CD1c-positive myeloid dendritic cell (primary cell): Measurements from ENCODE around the gene ZFP57.

Experiments used
- DNase-seq: peaks from one replicate; pipeline ENCODE4 v3.0.0-alpha.2; 2016; ENCODE audit errors: extremely low spot score

The ZFP57 gene

DNA sequence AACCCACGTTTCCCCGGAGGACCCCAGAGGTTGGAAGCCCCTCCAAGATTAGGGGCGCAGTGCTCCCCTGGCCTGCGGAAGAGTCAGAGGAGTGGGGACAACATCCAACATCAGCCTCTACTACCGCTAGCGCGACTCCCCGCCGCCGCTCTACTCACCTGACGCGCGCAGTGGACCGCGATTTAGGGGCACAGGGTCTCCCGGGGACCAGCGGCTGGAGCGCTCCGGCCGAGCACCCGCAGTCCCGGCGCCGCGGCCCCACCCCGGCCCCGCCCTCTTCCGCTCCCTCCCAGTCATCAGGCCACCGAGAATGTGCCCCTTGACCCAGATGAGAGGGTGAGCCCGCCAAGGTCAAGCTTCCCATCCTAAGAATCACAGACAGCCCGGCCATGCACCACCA lies at the start of gene ZFP57:
Gene ZFP57 (minus strand): TSS at position 249 of the 400 bp plus-strand sequence. CDS start 4,149 bp downstream, outside the sequence.
- no peak for DNase-seq

DNA sequence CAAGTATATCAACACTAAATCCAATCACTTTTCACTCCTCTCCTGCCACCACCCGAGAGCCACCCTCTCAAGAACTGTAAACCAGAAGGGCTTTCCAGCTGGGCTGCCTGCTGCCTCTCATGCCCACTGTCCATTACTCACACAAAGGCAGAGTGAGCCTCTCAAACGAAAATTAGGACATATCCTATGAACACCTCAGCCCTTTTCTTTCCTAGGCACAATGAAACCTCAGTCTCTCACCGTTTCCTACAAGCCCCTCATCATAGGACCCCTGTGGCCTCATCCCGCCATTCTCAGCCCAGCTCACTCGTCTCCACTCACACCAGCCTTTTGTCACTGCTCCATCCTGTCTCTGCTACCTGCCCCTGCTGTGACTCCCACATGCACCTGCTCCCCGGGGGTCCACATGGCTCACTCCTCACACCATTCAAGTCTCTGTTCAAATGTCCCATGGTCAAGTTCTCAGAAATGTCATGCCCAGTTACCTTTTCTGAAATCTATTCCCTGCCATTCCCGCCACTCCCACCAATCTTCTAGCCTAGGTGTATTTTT lies 49.7 kb upstream of the ZFP57 start:
- DNase-seq = no peak

DNA sequence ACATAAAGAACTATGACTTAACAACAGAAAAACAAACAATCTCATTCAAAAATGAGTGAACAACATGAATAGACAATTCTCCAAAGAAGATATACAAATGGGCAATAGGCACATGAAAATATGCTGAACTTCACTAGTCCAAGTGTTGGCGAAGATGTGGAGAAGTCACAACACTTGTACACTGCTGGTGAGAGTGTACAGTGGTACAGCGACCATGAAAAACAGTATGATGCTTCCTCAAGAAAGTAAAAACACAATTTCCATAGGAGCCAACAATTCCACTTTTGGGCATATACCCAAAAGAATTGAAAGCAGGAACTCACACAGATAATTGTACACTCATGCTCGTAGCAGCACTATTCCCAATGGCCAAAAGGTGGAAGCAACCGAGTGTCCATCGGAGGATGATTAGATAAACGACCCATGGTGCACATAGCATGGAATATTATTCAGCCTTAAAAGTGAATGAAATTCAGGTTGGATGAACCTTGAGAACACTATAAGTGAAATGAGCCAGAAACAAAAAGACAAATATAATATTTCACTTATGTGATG lies 48.9 kb upstream of the ZFP57 start:
- no peak for DNase-seq

DNA sequence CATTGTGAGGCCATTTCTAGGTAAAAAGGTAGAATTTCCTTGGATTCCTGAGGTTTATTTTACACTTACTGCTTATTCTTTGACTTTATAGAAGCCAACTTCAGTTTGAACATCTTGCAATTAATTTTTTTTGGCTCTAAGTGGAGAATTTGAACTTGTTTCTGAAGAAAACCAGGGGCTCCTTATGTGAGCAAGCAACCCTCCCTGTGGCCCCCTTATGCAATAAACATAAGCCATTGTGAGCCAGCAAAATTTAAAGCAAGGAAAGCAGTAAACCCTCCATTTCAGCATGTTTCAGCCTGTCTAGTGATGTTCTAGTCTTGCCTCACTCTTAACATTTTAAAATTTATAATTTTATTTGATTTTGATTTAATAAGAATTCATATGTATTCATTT lies 47.9 kb upstream of the ZFP57 start:
- no peak for DNase-seq

DNA sequence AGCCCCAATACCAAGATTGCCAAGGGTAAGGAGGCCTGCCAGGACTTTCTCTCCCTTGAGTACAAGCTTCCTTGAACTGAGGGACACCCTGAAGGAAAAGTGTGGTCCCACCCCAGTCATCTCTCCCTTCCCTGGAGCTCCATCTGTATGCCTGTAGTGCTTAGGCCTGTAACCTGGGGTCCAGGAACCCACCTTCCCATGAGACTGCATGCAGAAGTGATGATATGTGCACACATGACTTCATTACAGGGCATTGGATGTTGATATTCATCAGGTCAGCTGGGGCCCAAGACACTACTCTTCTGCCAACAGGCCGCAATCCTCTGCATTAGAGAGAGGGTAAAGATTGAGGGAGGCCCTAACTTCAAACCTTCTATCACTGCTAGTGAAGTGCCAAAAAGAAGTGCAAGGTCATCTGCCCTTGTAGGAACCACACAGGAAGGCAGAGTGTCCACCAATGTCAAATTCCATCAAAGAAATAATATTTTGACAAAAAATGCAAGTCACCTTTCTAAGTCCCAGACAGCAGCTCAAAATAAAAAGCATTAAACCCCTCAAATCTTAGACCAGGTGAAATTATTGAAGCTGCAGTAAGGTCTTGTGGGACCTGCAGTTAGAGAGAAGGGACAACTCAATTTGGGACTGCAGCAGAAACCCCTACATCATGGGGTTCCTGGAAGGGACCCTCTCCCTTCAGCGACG lies 47.4 kb upstream of the ZFP57 start:
- DNase-seq = no peak

DNA sequence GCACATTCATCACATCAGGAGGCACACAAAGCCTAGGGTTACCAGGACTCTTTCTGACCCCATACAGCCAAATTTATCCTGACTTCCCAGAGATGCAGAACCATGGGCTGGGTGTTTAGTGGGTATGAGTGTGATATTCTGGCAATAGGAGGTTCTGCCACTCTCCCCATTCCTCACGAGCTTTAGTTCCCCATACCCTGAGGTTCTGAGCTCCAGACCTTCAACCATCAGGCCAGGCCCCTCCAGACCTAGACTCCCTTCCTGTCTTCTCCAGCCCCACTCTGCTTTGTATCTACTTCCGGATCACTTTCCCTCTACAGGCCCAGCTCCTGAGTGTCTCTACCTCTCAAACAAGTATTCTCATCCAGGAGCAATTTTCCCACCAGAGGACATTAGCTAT lies 46.7 kb upstream of the ZFP57 start:
- no peak for DNase-seq

DNA sequence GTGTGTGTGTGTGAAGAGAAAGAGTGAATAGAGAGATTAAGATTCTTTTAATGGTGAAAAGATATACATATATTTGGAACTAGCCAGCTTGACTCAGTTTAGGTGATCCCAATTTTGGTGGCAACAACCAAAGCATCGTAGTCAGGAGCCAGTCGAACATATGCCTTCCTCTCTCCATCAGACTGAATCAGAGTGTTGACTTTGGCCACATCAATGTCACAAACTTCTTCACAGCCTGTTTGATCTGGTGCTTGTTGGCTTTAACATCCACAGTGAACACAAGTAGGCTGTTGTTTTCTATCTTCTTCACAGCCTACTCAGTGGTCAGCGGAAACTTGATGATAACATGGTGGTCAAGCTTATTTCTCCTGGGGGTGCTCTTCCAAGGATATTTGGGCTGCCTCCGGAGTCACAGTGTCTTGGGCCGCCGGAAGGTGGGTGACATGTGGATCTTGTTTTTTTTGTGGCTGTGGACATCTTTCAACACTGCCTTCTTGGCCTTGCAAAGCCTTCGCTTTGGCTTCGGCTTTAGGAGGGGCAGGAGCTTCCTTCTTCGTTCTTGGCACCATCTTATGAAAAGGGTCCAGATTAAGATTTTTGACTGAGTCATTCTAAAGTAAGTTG lies 45.7 kb upstream of the ZFP57 start:
- DNase-seq = no peak

DNA sequence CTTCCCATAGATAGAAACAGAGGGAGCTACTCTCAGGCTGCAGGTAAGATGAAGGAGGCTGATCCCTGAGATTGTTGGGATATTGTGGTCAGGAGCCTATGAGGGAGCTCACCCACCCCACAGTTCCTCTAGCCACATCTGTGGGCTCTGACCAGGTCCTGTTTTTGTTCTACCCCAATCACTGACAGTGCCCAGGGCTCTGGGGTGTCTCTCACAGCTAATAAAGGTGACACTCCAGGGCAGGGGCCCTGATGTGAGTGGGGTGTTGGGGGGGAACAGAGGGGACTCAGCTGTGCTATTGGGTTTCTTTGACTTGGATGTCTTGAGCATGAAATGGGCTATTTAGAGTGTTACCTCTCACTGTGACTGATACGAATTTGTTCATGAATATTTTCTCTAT lies 45.0 kb upstream of the ZFP57 start:
- DNase-seq = no peak

DNA sequence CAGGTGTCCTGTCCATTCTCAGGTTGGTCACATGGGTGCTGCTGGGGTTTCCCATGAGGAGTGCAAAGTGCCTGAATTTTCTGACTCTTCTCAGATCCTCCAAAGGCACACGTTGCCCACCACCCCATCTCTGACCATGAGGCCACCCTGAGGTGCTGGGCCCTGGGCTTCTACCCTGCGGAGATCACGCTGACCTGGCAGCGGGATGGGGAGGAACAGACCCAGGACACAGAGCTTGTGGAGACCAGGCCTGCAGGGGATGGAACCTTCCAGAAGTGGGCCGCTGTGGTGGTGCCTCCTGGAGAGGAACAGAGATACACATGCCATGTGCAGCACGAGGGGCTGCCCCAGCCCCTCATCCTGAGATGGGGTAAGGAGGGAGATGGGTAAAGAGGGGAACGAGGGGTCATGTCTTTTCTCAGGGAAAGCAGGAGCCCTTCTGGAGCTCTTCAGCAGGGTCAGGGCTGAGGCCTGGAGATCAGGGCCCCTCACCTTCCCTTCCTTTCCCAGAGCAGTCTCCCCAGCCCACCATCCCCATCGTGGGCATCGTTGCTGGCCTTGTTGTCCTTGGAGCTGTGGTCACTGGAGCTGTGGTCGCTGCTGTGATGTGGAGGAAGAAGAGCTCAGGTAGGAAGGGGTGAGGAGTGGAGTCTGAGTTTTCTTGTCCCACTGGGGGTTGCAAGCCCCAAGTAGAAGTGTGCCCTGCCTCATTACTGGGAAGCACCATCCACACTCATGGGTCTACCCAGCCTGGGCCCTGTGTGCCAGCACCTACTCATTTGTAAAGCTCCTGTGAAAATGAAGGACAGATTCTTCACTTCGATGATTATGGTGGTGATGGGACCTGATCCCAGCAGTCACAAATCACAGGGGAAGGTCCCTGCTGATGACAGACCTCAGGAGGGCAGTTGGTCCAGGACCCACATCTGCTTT lies 44.3 kb upstream of the ZFP57 start:
- no peak for DNase-seq

DNA sequence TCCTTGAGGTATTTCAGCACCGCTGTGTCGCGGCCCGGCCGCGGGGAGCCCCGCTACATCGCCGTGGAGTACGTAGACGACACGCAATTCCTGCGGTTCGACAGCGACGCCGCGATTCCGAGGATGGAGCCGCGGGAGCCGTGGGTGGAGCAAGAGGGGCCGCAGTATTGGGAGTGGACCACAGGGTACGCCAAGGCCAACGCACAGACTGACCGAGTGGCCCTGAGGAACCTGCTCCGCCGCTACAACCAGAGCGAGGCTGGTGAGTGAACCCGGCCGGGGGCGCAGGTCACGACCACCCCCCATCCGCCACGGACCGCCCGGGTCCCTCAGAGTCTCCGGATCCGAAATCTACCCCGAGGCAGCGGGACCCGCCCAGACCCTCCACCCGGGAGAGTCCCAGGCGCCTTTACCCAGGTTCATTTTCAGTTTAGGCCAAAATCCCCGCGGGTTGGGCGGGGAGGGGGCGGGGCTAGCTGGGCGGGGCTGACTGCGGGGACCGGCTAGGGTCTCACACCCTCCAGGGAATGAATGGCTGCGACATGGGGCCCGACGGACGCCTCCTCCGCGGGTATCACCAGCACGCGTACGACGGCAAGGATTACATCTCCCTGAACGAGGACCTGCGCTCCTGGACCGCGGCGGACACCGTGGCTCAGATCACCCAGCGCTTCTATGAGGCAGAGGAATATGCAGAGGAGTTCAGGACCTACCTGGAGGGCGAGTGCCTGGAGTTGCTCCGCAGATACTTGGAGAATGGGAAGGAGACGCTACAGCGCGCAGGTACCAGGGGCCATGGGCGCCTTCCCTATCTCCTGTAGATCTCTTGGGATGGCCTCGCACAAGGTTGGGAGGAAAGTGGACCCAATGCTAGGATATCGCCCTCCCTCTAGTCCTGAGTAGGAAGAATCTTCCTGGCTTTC lies 43.0 kb upstream of the ZFP57 start:
- DNase-seq = peak; percentile 49

DNA sequence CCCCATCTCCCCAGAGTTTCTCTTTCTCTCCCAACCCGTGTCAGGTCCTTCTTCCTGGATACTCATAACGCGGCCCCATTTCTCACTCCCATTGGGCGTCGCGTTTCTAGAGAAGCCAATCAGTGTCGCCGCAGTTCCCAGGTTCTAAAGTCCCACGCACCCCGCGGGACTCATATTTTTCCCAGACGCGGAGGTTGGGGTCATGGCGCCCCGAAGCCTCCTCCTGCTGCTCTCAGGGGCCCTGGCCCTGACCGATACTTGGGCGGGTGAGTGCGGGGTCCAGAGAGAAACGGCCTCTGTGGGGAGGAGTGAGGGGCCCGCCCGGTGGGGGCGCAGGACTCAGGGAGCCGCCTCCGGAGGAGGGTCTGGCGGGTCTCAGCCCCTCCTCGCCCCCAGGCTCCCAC lies 42.3 kb upstream of the ZFP57 start, which contains the start of gene HLA-F:
Gene HLA-F (plus strand): TSS at position 173 of the 404 bp plus-strand sequence. CDS start 30 bp downstream, at position 203.
- peak; percentile 96 for DNase-seq

DNA sequence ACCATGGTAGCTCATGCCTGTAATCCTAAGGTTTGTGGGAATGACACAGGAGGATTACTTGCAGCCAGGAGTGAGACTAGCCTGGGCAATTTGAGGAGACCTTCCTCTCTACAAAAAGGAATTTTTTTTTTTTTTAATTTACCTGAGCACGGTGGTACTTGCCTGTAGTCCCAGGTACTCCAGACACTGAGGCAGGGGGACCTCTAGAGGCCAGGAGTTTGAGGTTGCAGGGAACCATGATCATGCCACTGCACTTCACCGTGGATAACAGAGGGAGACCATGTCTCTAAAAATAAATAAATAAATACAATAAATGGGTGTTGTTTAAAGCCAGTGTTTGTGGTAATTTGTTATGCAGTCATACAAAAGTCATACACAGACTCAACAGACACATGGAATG lies 39.9 kb upstream of the ZFP57 start:
- no peak for DNase-seq

DNA sequence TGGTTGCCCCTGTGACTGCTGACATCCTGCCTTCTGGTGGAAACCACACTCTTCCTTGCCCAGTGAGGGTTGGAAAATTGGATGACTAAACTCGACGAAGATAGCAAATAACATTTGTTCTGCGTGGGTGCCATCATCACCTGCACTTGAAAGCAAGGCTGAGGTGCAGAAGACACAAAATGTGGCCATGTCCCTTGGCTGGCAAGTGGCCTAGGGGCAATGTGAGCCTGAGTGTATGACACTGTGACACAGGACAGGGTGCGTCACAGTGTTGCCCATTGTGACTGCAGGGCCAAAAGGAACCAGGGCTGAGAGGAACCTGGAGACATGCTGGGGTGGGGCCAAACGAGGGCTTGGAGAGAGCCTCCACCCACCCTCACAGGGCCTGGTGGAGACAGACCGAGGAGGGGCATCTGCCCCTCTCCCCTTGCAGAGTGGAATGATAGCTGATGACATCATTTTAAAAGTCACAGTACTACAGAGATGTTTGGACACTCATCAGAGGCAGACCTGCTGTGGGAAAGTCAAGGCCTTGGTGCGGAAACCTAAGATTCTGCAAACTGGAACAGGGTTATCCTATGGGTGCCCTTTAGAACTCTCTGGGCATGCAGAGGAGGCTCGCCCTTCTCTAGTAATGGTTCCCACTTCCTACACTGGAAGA lies 29.5 kb upstream of the ZFP57 start:
- DNase-seq = no peak

DNA sequence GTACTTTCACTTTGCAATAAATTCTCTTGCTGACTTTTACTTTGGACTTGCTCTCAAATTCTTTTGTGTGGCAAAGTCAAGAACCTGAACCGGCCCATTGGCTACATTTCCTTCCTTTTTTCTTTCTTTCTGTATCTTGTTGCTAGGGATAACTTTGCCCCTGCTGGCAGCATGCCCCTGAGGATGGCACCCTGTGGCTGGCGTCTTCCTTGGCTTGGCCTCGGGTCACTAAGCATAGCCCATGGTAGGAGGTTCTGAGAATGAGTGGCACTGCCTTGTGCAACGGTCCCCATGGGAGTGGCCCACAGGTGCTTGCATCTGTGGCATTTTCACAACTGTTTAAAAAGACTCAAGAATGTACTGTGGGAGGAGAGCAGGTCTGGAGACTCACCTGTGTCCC lies 28.2 kb upstream of the ZFP57 start:
- DNase-seq = no peak

DNA sequence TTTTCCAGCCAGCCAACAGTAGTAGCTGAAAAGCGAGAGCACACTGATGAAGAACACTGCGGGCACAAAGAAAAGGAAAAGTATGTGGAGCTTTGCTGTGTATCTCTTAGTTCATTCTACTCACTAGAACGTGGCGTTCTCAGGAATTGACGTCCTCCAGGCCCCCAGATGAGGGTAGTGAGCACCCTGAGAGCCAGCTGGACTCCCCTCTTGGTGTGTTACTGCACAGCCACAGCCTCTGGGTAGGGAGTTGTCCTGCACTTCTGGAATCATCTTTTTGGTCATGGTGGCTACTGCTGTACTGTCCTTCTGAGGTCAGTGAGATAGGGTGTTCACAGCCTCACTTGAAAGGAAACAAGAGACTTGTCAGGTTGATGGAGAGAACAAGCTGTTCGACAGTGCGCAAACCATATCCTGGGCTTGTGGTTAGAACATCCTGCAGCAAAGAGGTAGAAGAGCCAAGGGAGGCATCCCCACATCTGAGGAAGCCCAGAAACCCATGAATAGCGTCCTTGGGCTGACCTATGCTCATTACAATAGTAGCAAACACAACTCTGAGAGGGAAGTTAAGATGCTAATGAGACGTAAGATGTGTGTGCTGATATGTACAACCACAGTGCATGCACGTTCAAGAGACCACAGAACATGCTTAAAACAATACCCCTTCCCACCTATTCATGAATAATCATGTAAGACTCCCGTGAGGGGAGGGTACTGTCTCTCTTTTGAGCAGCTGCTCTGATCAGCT lies 27.7 kb upstream of the ZFP57 start:
- DNase-seq = peak; percentile 32

DNA sequence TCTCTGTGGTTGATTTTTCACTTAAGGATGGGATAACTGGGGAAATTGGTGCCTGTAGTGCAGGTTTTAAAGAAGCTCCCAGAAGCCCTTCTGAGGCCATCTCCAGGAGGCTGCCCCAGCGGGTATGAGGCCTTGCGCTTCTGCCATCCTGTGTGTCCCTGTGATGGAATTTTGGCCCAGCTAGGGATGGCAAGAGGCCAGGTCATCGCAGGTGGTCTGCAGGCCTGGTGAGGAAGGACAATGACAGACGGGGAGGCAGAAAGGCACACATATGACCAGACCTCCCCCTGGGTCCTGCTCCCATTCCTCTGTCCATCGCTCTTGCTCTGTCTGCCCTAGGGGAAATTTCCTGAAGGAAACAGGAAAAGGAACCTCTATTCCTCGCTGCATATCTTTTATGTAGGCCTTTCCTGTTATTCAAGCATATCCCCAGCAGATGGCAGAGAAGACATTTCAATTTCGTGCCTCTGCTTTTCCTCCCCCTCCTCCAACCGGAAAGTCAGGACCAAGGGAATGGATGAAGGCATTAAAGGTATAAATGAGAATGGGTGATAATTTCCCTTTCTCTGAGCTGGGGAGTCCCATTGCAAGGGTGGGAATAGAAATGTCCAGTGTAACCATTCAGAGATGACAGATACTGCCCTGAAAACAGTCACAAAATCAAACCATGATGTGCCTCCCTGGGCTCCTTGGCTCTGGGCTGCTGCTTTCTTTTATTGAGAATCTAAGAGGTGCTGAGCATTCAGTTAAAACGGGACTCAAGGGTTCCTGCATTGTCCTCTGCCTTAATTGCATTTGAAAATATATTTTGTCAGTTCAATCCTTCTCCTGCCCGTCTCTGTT lies 24.7 kb upstream of the ZFP57 start:
- DNase-seq = peak; percentile 42

DNA sequence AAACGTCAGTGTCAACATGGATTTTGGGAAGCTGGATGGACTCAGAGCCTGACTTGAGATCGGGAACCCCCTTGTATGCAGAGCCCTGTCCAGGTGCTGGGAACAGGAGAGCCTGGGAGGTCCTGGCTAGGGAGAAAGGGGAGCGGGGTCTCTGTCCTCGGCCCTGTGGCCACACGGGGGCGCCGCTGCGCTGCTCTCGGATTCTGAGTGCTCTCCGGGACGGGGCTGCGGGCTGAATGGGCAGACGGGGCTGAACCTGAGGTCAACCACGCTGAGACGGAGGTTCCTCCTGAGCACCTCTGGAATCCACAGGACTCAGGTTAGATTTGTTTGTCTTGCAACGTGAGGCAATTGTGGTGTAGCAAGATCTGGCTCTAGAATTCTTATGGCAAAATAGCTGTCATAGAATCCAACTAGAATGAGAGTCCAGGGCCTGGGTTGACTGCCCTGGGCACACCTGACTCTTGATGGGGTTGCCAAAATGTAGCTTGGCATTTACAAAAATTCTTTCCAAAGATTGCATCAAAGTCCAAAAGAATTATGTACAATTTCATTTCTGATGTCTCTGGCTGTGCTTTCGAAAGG lies 21.7 kb upstream of the ZFP57 start:
- DNase-seq = peak; percentile 71
